Measurements from ENCODE around the gene DDOST.
"Not testable (repeated sequence)": the region's sequence is repeated elsewhere in the genome, so short reads cannot be mapped to it uniquely, and the experiment has no call there.

Gene DDOST

GRCh38 chr1:20691872-20692271, 30.7 kb upstream of the DDOST start:
- no peak for DNase-seq (ENCODE audit: low read depth in 2 of 2)

- DNase-seq (ENCODE audit: low read depth in 2 of 2): no peak
Measured at GRCh38 chr1:20689645-20690056, 28.5 kb upstream of the DDOST start.

GRCh38 chr1:20686883-20687725, 25.9 kb upstream of the DDOST start:
- DNase-seq (ENCODE audit: low read depth in 2 of 2): no peak

GRCh38 chr1:20685741-20686140, 24.6 kb upstream of the DDOST start:
- DNase-seq (ENCODE audit: low read depth in 2 of 2): no peak

- no peak for DNase-seq (ENCODE audit: low read depth in 2 of 2)
Measured at GRCh38 chr1:20685099-20685662, 24.0 kb upstream of the DDOST start.

- DNase-seq (ENCODE audit: low read depth in 2 of 2): no peak
Measured at GRCh38 chr1:20684651-20685050, 23.5 kb upstream of the DDOST start.

- DNase-seq (ENCODE audit: low read depth in 2 of 2): no peak
Measured at GRCh38 chr1:20684050-20684620, 23.0 kb upstream of the DDOST start.

- DNase-seq (ENCODE audit: low read depth in 2 of 2): no peak
Measured at GRCh38 chr1:20683614-20684013, 22.4 kb upstream of the DDOST start.

GRCh38 chr1:20682571-20683236, 21.5 kb upstream of the DDOST start:
- DNase-seq (ENCODE audit: low read depth in 2 of 2): no peak

GRCh38 chr1:20681999-20682398, 20.8 kb upstream of the DDOST start:
- no peak for DNase-seq (ENCODE audit: low read depth in 2 of 2)

- no peak for DNase-seq (ENCODE audit: low read depth in 2 of 2)
Measured at GRCh38 chr1:20680269-20680668, 19.1 kb upstream of the DDOST start.

GRCh38 chr1:20678599-20678998, 17.4 kb upstream of the DDOST start:
- DNase-seq (ENCODE audit: low read depth in 2 of 2): no peak

GRCh38 chr1:20673626-20674025, 12.5 kb upstream of the DDOST start:
- not testable (repeated sequence) for DNase-seq (ENCODE audit: low read depth in 2 of 2)

GRCh38 chr1:20672265-20672632, 11.1 kb upstream of the DDOST start:
- DNase-seq (ENCODE audit: low read depth in 2 of 2): no peak

- no peak for DNase-seq (ENCODE audit: low read depth in 2 of 2)
Measured at GRCh38 chr1:20670936-20671335, 9.8 kb upstream of the DDOST start.

GRCh38 chr1:20668581-20668980, 7.4 kb upstream of the DDOST start:
- DNase-seq (ENCODE audit: low read depth in 2 of 2): no peak

GRCh38 chr1:20666804-20667203, 5.6 kb upstream of the DDOST start:
- DNase-seq (ENCODE audit: low read depth in 2 of 2): no peak

- DNase-seq (ENCODE audit: low read depth in 2 of 2): no peak
Measured at GRCh38 chr1:20666146-20666545, 5.0 kb upstream of the DDOST start.

GRCh38 chr1:20665726-20666125, 4.6 kb upstream of the DDOST start:
- DNase-seq (ENCODE audit: low read depth in 2 of 2): no peak

- DNase-seq (ENCODE audit: low read depth in 2 of 2): no peak
Measured at GRCh38 chr1:20663969-20664715, 3.0 kb upstream of the DDOST start.

GRCh38 chr1:20663365-20663764, 2.2 kb upstream of the DDOST start:
- no peak for DNase-seq (ENCODE audit: low read depth in 2 of 2)

GRCh38 chr1:20662110-20662475, 924 bp upstream of the DDOST start:
- no peak for DNase-seq (ENCODE audit: low read depth in 2 of 2)
